GM19395 (cell line): ENCODE measurements around the gene ACAA2.

Experiments used
- ATAC-seq: cut with Tn5 transposase; IDR thresholded peaks from one replicate; pipeline ENCODE4 v1.9.1; 2021; ENCODE audit warnings: mild to moderate bottlenecking, moderate library complexity; ENCODE audit not compliant: unreplicated experiment

Gene ACAA2

GRCh38 chr18:49768051-49768391 is 45.3 kb downstream of the ACAA2 start:
- ATAC-seq = no peak

DNA sequence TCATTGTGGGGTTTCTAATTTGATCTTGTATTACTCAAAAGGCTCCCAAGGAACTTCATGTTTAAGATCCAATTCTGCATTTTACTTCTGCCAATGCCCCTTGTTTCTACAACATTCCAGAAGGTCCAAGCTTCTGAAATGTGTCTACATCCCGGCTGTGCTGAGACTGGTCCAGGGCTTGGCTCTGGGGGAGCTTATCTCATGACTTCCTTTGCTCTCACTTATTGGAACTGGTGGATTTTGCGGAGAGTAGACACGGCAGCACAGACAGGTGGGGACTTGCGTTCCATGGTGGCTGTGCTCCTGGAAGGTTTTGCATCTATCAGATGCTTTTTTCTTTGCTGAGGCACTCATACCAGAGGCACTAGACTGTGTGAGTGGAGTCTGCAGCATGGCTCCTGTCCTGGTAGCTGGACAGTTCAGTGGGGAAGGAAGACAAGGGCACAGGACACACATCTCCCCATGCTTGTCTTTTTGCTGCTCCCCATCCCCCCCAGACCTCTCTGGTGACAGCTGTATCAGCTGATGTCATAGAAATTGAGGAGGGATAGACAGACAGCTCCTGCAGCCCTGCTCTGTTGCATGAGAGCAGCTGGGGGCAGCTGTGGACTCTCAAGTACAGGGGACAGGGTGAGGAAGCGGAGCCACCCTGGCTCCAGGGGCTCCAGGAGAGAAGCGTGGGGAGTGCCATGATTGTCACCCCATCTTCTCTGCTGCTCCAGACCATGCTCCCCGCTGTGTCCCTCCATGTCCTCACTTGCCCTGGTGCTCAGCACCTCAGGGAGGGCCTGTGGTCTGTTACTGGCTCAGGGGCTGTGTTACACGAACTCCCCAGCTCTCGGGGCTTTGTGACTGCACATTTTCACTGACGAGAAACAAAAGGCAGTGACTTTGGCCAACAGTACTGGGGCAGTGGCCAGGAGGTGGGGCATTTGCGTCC is 46.0 kb downstream of the ACAA2 start:
- no peak for ATAC-seq

GRCh38 chr18:49766646-49767045 is 46.7 kb downstream of the ACAA2 start:
- ATAC-seq = no peak

DNA sequence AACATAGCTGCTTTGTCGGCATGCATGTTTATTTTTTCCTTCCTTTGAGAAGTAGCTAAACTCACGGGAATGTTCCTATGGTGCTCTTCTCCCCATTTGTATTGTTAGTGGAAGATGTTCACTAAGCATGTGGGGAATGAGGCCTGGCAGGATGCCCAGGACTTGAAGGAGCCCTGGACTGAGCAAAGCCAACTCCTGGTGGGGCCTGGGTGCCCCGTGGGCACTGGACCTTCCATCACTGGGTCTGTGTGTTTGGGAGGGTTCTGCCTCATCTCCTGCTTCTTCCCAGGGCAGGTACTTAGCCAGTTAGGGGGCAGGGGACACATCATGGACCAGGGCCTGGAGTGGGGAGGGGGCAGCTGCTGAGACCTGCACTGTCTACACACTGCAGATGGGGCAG is 49.3 kb downstream of the ACAA2 start:
- ATAC-seq = no peak

DNA sequence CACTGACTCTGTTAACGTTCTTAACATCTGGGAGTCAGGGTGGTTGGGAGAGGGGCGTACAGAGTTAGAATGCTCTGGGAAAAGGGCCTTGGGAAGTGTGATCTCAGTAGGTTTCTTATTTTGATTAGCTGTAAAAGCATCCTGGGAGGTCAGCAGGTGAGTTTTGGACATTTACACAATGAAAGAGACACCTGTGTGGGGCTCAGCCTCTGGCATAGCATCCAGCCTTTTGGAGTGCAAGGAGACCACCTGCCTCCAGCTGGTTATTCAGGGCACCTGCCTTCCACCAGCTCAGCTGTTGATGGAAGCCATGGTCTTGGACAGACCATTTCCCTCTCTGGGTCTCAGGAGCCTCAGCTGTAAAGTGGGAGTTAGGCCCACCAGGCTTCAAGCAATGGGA is 49.7 kb downstream of the ACAA2 start:
- ATAC-seq = no peak

DNA sequence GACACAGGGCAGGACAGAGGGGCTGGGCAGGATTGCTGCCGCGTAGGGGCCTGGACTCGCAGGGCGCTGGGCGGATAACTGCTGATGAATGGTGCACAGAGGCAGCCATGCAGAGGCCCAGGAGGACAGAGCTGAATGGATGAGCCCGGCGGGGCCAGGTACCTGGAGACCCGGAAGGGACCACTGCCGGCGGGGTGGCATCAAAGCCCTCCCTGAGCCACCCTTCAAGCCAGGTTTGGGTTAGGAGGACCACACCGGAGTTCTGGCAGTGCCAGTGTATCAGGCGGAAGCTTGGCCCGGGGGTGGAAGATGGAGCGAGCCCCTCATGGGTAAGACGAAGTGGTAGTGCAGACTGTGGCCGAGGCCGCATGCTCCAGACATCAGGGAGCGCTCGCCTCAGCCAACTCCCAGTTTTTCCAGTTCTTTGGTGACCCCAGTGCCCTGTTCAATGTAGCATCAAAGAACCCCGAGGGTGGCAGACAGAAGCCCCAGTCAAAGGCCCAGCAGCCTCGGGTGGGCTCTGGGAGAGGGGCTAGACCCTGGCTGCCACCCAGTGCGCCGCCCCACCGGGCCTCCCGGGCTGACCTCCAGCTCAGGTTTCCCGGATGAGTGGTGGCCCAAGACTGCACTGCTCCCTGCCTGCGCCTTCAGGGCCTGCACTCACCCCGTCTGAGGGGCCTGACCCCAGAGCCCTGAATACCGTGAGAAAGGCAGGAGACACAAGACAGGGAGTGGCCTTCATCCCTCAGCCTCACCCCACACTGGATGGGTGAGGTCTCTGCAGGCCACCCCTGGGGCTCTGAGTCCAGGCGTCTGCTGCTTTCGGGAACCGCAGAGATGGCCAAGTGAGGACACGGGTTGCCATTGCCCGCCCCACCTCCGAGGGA is 50.9 kb downstream of the ACAA2 start:
- ATAC-seq = no peak

- no peak for ATAC-seq
Observed at GRCh38 chr18:49761771-49762170, 51.6 kb downstream of the ACAA2 start.

- no peak for ATAC-seq
Observed at GRCh38 chr18:49758263-49758610, 55.1 kb downstream of the ACAA2 start.

DNA sequence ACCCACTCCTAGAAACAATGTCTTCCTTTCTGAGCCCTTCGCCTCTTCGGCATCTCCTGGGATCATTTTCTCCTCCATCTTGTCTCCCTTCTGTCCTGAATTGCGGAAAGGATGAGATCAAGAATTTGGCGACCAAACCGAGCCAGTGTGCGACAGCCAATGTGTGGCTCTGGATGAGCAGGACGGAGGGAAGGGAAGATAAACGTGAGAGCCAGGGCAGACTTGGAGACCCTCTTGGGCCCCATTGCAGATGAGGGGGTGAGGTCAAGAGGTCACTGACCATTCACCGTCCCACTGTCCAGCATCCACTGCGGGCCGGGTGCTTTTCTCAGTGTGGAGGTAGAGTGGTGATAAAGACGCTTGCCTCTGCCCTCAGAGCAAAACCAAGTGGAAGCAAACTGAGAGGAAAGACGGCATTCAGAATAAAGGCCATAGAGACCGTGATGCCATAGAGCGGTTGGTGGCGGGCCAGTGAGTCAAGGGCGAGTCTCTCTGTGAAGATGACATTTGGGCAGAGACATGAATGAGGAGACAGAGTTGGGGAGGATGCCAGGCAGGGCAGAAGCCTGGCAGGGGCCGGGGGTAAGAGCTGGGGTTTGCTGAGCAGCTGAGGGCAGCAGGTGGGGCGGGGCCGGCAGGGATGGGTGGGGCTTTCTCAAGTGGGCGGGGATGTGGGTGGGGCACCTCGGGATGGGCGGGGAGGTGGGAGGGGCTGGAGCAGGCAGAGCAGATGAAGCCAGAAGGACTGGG is 55.6 kb downstream of the ACAA2 start:
- no peak for ATAC-seq

- ATAC-seq = no peak
Observed at GRCh38 chr18:49756671-49757362, 56.5 kb downstream of the ACAA2 start.

DNA sequence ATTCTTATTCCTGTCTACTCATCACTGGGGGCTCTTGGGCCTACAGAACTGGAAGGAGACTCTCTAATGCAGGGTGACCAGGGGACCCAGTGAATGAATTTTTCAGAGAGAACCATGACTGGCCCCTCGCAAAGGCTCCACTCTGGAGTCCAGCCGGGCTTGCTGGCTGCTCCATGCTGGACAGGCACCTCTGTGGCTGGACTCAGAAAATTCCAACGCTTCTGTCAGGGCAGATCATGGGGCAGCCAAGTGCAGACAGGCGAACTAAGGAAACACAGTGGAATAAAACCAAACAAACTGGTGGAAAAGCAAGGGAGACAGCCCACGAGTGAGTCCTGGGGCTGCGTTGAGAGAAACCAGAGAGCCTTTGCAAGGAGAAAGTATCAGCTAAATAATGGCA is 57.2 kb downstream of the ACAA2 start:
- no peak for ATAC-seq

DNA sequence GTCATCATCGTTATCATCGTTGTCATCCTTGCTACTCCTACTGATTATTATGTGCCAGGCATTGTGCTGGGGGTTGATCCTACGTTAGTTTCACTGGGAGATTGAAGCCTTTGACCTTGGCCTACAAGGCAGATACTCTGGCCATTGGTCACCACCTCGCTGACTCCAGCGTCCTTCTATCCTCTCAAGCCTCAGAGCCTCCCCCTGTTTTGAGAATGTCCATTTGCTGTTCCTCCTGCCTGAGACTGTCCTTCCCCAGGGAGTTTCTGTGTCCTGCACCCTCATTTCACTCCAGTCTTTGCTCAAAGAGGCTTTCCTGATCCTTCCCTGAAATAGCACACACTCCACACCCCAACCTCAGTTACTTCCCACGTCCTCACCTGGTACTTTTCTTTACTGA is 57.8 kb downstream of the ACAA2 start:
- ATAC-seq = no peak

- ATAC-seq = no peak
Observed at GRCh38 chr18:49754866-49755265, 58.5 kb downstream of the ACAA2 start.

DNA sequence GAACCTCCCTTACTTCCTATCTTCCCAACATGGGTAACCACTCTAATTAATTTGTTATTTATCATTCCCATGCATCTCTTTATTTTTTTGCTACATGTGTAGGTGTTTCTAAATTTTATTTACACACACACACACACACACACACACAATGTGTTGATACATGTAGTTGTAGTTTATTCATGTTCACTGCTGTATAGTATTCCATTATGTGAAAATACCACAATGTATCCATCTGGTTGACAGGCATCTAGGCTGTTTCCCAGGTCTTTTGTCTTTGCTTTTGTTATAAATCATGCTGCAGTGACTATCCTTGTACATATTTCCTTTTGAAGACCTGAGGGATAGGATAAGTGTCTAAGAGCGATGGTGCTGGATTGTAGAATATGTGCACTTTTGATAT is 59.7 kb downstream of the ACAA2 start:
- no peak for ATAC-seq

- ATAC-seq = no peak
Observed at GRCh38 chr18:49752095-49752457, 61.3 kb downstream of the ACAA2 start.

- ATAC-seq = no peak
Observed at GRCh38 chr18:49751427-49752094, 61.8 kb downstream of the ACAA2 start.

DNA sequence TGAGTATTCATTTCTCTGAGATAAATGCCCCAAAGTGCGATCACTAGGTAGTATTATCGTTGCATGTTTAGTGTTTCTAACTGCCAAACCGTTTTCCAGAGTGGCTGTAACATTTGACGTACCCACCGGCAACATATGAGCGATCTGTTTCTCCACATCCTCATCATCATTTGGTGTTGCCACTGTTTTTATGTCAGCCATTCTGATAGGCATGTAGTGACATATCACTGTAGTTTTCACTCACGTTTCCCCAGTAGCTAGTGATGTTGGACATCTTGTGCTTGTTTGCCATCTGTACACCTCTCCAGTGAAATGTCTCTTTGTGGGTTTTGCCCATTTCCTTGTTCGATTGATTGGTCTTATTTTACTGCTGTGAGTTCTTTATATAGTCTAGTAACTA is 63.8 kb downstream of the ACAA2 start:
- no peak for ATAC-seq

DNA sequence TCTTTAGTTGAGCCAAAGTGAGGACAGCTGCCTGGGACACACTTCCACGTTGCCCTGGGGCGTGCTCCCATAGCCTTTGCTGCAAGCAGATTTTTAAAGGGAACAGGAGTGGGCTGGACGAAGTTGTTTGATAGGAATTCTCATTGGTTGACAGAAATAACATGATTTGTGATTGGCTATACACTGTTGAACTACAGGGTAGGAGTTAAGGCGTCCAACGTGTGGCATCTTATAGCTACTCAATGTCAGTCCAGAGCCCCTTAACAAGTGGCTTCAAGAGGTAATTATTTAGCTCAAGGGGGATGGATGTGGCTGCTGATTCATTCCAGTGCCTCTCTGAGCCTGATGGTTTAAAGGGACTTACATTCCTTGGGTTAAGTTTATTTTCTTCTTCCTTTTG is 65.5 kb downstream of the ACAA2 start:
- no peak for ATAC-seq

DNA sequence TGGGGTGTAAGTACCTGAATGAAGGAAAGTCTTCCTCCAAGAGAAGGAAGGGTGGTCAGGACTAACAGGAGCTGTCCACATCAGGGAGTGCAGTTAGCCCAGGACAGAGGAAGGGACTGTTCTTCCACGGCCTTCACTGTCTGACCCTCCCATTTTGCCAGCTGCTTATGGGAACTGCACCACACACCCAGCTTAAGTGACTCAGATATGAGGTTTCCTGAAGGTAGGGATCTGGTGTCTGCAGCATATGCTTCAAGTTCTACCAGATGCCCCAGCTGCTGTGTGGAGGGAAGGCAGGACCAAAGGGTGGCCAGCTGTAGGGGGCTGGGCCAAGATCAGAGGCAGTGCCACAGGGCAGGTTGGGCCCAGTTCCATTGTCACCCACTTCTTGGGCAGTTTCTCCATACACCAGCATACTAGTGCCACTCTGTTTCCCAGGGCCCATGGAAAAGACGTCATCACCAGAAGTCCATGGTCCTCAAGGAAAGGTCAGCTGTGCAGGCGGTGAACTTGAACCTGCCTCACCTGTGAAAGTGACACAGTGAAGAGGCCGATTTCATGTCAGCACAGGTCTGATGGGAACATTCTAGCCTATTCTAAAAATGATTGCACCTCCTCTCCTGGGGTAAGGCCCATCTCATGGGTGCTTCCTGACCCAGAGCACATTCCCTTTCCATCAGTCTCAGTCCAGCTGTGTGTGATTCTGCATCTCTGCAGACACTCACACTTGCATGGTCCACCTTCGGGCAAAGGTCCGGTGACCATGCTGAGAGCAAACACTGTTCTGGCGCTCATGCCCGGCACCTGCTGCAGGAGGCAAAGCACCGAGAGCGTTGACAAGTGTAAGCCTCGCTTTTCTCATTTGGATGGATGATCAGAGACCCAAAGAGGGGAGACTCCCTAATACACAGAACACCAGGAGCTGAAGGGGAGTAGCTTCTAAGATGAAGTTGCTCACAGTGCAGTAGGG is 68.0 kb downstream of the ACAA2 start:
- ATAC-seq = no peak
